Fibroblast of mammary gland (primary cell): ENCODE data around the gene TTC28.

Source experiments
- DNase-seq: peaks from one replicate; pipeline ENCODE4 v3.0.0-alpha.2; 2010; ENCODE audit warnings: low read depth
- H3K4me3 ChIP-seq: 2 replicates; pipeline ENCODE4 v1.5.1; 2011; ENCODE audit warnings: low read depth, mild to moderate bottlenecking, low read length, moderate library complexity; ENCODE audit not compliant: control insufficient read depth
- CTCF ChIP-seq: conservative IDR thresholded peaks from 2 replicates; pipeline ENCODE4 v1.5.1; 2011; ENCODE audit warnings: low read depth, low read length, inconsistent platforms; ENCODE audit not compliant: control insufficient read depth, insufficient read depth

Gene TTC28

GRCh38 chr22:28679611-28680287 lies at the start of gene TTC28:
Gene TTC28 (minus strand): TSS chr22:28679840. CDS start chr22:28679723, 117 bp downstream.
- H3K4me3 ChIP-seq = peak within 1 kb of the TSS; percentile 77
- DNase-seq = peak; percentile 57

- H3K4me3 ChIP-seq = no peak overlapping the region
- no peak for TF ChIP-seq CTCF
- DNase-seq = peak; percentile 38
These were observed 49.1 kb upstream of the TTC28 start for GRCh38 chr22:28728621-28729313.

- DNase-seq = no peak
- H3K4me3 ChIP-seq = no peak overlapping the region
- no peak for TF ChIP-seq CTCF
These were observed 48.4 kb upstream of the TTC28 start for GRCh38 chr22:28728002-28728401.

- no peak for TF ChIP-seq CTCF
- H3K4me3 ChIP-seq = no peak overlapping the region
- no peak for DNase-seq
These were observed 38.4 kb upstream of the TTC28 start for GRCh38 chr22:28718044-28718443.

- TF ChIP-seq CTCF = no peak
- H3K4me3 ChIP-seq = no peak overlapping the region
- peak; percentile 16 for DNase-seq
These were observed 37.0 kb upstream of the TTC28 start for GRCh38 chr22:28716686-28717085.

- no peak for TF ChIP-seq CTCF
- H3K4me3 ChIP-seq = no peak overlapping the region
- DNase-seq = no peak
These were observed 36.0 kb upstream of the TTC28 start for GRCh38 chr22:28715611-28716010.

- peak; percentile 36 for DNase-seq
- no peak for TF ChIP-seq CTCF
- no peak overlapping the region for H3K4me3 ChIP-seq
These were observed 34.5 kb upstream of the TTC28 start for GRCh38 chr22:28714043-28714628.
